ENCODE measurements around the gene ONECUT3. TPM values are rescaled to one million over a fixed set of nuclear protein-coding genes. Genes with fewer than 3 reads are reported as not detected.
A peak's percentile ranks its signal among the peaks of the same experiment; 100 is the strongest.

ONECUT3 gene
- total RNA-seq, 1 donor from 2014 or later: not detected

GRCh38 chr19:1739960-1740629 is 13.2 kb upstream of the ONECUT3 start:
- no peak for DNase-seq (ENCODE audit: low spot score)

- no peak for DNase-seq (ENCODE audit: low spot score)
Observed at GRCh38 chr19:1742989-1743696, 10.2 kb upstream of the ONECUT3 start.

- DNase-seq (ENCODE audit: low spot score): no peak
Observed at GRCh38 chr19:1744133-1744665, 9.1 kb upstream of the ONECUT3 start.

- no peak for DNase-seq (ENCODE audit: low spot score)
Observed at GRCh38 chr19:1744822-1745563, 8.3 kb upstream of the ONECUT3 start.

- no peak for DNase-seq (ENCODE audit: low spot score)
Observed at GRCh38 chr19:1745589-1746031, 7.7 kb upstream of the ONECUT3 start.

- DNase-seq (ENCODE audit: low spot score): no peak
Observed at GRCh38 chr19:1746401-1747284, 6.7 kb upstream of the ONECUT3 start.

GRCh38 chr19:1747285-1748114 is 5.8 kb upstream of the ONECUT3 start:
- peak; percentile 63 for DNase-seq (ENCODE audit: low spot score)

GRCh38 chr19:1748115-1748872 is 5.0 kb upstream of the ONECUT3 start:
- DNase-seq (ENCODE audit: low spot score): peak; percentile 50

- no peak for DNase-seq (ENCODE audit: low spot score)
Observed at GRCh38 chr19:1748873-1749341, 4.4 kb upstream of the ONECUT3 start.

GRCh38 chr19:1749373-1750342 is 3.6 kb upstream of the ONECUT3 start:
- no peak for DNase-seq (ENCODE audit: low spot score)

- DNase-seq (ENCODE audit: low spot score): no peak
Observed at GRCh38 chr19:1750343-1751021, 2.8 kb upstream of the ONECUT3 start.

- DNase-seq (ENCODE audit: low spot score): no peak
Observed at GRCh38 chr19:1751367-1752008, 1.8 kb upstream of the ONECUT3 start.

GRCh38 chr19:1752009-1752756 is 1.1 kb upstream of the ONECUT3 start:
- DNase-seq (ENCODE audit: low spot score): no peak

- no peak for DNase-seq (ENCODE audit: low spot score)
Observed at GRCh38 chr19:1754018-1754635, 821 bp downstream of the ONECUT3 start.

GRCh38 chr19:1754636-1755466 is 1.5 kb downstream of the ONECUT3 start:
- no peak for DNase-seq (ENCODE audit: low spot score)

Data from ureter (tissue), 1 donor.